Panc1 (cell line): ENCODE results near the gene NSUN2. TPM values are rescaled to one million over a fixed set of nuclear protein-coding genes. Genes with fewer than 3 reads are reported as not detected.

Experiments
- ATAC-seq: fragments of 200-7000 bp; cut with Tn5 transposase; 2 replicates; pipeline ENCODE4 v1.9.1; 2020; ENCODE audit warnings: mild to moderate bottlenecking, moderate library complexity
- BruUV-seq: library from RNA; stranded (reverse); fragments of 400-500 nt; replicated peaks from 2 replicates; lab custom pipeline; 2021; lab: Mats Ljungman, UMichigan
- CTCF ChIA-PET: fragments of 300-600 bp; sonication (Branson Sonifier 250); formaldehyde crosslinking; loops from one replicate; lab custom pipeline; 2022; ENCODE audit warnings: antibody characterized with exemption; lab: Charles Lee
- POLR2A ChIA-PET: fragments of 300-600 bp; sonication (Branson Sonifier 250); formaldehyde crosslinking; loops from one replicate; lab custom pipeline; 2022; ENCODE audit warnings: antibody characterized with exemption; lab: Charles Lee
- DNase-seq: peaks from one replicate; pipeline ENCODE4 v3.0.0-alpha.2; 2010; ENCODE audit warnings: low read depth, low spot score
- H3K27ac ChIP-seq: 2 replicates; pipeline ENCODE4 v1.5.1; 2011; ENCODE audit warnings: mild to moderate bottlenecking, low read length, inconsistent platforms
- H3K27me3 ChIP-seq: fragments of 200-500 bp; sonication (Bioruptor generic); 2 replicates; pipeline ENCODE4 v1.6.0; 2014; ENCODE audit warnings: low read length, inconsistent platforms; ENCODE audit not compliant: control insufficient read depth, insufficient read depth
- H3K36me3 ChIP-seq: fragments of 200-500 bp; sonication (Bioruptor generic); 2 replicates; pipeline ENCODE4 v1.5.1; 2014; ENCODE audit warnings: inconsistent platforms, mild to moderate bottlenecking, low read length, moderate library complexity; ENCODE audit not compliant: control insufficient read depth, insufficient read depth
- H3K4me1 ChIP-seq: 2 replicates; pipeline ENCODE4 v1.5.1; 2011; ENCODE audit warnings: inconsistent platforms, mild to moderate bottlenecking, low read length, moderate library complexity; ENCODE audit not compliant: control insufficient read depth, insufficient read depth
- H3K4me3 ChIP-seq, 2 experiments: 2 replicates each; pipeline ENCODE4 v1.5.1; 2011 to 2012; ENCODE audit warnings: low read depth in 2 of 2, low read length in 2 of 2, mild to moderate bottlenecking in 2 of 2, inconsistent platforms in 1 of 2, moderate library complexity in 1 of 2
- H3K9me3 ChIP-seq: fragments of 200-500 bp; sonication (Bioruptor generic); 2 replicates; pipeline ENCODE4 v1.5.1; 2014; ENCODE audit warnings: low read depth, mild to moderate bottlenecking, inconsistent platforms, low read length, moderate library complexity; ENCODE audit not compliant: control insufficient read depth, insufficient read depth
- CTCF ChIP-seq: fragments of 450-650 bp; IDR thresholded peaks from 2 replicates; pipeline ENCODE4 v1.5.1; 2017; ENCODE audit warnings: mild to moderate bottlenecking
- POLR2AphosphoS5 ChIP-seq: IDR thresholded peaks from 2 replicates; pipeline ENCODE4 v1.6.1; 2012; ENCODE audit warnings: mild to moderate bottlenecking, low read depth, low read length, moderate library complexity
- REST ChIP-seq, 2 experiments: IDR thresholded peaks; 2 replicates each; pipeline ENCODE4 v1.6.1; 2011 to 2012; ENCODE audit warnings: low read depth in 2 of 2, control low read depth in 1 of 2, low read length in 1 of 2, mild to moderate bottlenecking in 1 of 2, moderate library complexity in 1 of 2; ENCODE audit not compliant: insufficient read depth in 1 of 2
- SIN3A ChIP-seq: IDR thresholded peaks from 2 replicates; pipeline ENCODE4 v1.6.1; 2012; ENCODE audit warnings: low read depth, mild to moderate bottlenecking, low read length, moderate library complexity, borderline replicate concordance; ENCODE audit not compliant: insufficient read depth
- TCF7L2 ChIP-seq: IDR thresholded peaks from 2 replicates; pipeline ENCODE4 v1.6.1; 2011; ENCODE audit warnings: mild to moderate bottlenecking, low read depth, low read length, inconsistent platforms
- in situ Hi-C: cut with HindIII; loops from 2 replicates; pipeline ENCODE4 v1.10.0; 2016; ENCODE audit warnings: low sequenced_read_pairs, low pct_unique_long_range_greater_than_20kb
- intact Hi-C: fragments of 100-400 bp; cut with micrococcal nuclease; formaldehyde crosslinking; loops from one replicate; pipeline ENCODE4 v1.10.0; 2022; ENCODE audit not compliant: unreplicated experiment
- total RNA-seq: library from RNA; stranded (reverse); gene quantifications from one replicate; pipeline ENCODE4 v1.2.1, GENCODE V29; 2021; ENCODE audit not compliant: unreplicated experiment

NSUN2 gene
- total RNA-seq, 1 experiment from 2014 or later = 125 TPM

GRCh38 chr5:6674421-6674820 is 41.6 kb upstream of the NSUN2 start:
- intact Hi-C loops (no loop called here), in situ Hi-C loops (no loop called here)
- TF ChIP-seq REST (IDR thresholded peaks at IDR 0.05; ENCODE audit: insufficient read depth in 1 of 2, low read depth in 2 of 2, low read length in 1 of 2) (no peak), SIN3A (no peak), TCF7L2 (no peak), CTCF (no peak), POLR2AphosphoS5 (no peak)
- no peaks in the 10 kb centered on the region for H3K9me3 ChIP-seq
- POLR2A ChIA-PET = no interaction called here
- no peaks in the 10 kb centered on the region for H3K36me3 ChIP-seq
- no peak overlapping the region for H3K27ac ChIP-seq
- no peak for DNase-seq
- ATAC-seq = no peak
- CTCF ChIA-PET = no interaction called here
- H3K4me1 ChIP-seq = no peaks in the 10 kb centered on the region
- H3K27me3 ChIP-seq = no peaks in the 10 kb centered on the region
- H3K4me3 ChIP-seq = no peak overlapping the region
- no TSS peak for BruUV-seq

GRCh38 chr5:6673963-6674362 is 41.1 kb upstream of the NSUN2 start:
- in situ Hi-C loops = no loop called here
- ATAC-seq = no peak
- H3K4me3 ChIP-seq = no peak overlapping the region
- no TSS peak for BruUV-seq
- H3K9me3 ChIP-seq = no peaks in the 10 kb centered on the region
- H3K4me1 ChIP-seq = no peaks in the 10 kb centered on the region
- no peak overlapping the region for H3K27ac ChIP-seq
- no peaks in the 10 kb centered on the region for H3K36me3 ChIP-seq
- ChIA-PET CTCF (no interaction called here), POLR2A (no interaction called here)
- DNase-seq = no peak
- H3K27me3 ChIP-seq = no peaks in the 10 kb centered on the region
- intact Hi-C loops = no loop called here
- no peak for TF ChIP-seq SIN3A
- TF ChIP-seq REST (IDR thresholded peaks at IDR 0.05; ENCODE audit: insufficient read depth in 1 of 2, low read depth in 2 of 2, low read length in 1 of 2) = no peak
